NCI-H2107 treated with DMSO at 0.1 percent for 48 hours (cell line): ENCODE measurements around the gene ARG2.

Experiments used
- DNase-seq: peaks from one replicate; lab custom pipeline; 2025; ENCODE audit not compliant: unreplicated experiment; lab: John Stamatoyannopoulos, UW

Gene ARG2

DNA sequence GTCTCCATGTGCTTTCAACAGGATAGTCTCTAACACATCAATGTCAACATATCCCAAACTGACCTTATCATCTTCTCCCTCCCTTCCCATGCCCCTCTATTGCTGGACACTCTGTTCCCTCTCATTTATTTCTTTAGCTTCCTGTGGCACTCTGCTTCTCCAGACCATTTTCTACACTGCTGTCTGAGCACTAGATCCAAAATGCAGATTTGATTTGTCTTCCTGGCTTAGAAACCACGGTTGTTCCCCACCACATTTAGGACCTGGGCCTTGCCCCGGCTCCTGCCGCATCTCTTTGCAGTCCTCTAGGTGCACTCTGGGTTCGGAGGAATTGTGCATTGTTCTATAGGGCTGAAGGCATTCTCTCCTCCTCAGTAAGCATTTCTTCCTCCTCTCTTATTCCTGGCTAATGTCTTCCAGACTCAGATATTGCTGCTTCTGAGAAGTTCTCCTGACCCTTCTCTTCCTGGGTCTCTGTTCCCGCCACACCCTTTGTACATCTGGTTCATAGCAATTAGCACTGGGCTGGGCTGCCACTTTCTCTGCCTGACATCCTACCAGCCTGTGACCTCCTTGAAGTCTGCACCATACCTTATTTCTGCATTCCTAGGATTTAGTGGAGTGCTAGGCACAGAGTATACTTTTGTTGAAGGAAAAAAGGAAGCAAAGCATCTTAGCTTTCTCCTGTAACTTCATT lies 13.9 kb downstream of the ARG2 start:
- no peak for DNase-seq

- peak; percentile 94 for DNase-seq
Observed at GRCh38 chr14:67636361-67636919, 16.7 kb downstream of the ARG2 start.

DNA sequence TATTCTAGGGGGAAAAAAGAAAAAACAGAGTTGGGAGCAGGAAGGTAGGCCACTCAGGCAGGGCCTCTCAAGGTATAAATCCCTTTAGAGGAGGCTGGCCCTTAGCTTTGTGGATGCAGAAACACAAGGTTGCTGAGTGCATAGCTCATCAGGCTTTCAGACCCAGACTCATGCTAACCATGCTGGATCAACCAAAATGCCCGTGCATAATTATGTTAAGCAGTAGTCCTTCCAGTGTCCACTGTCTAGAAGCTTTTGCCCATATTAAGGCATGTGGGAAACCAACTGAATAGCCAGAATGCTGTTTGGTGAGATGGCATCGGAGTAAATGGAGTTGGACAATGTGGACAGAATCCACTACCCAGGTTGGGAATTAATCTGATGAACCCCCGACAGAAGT lies 18.9 kb downstream of the ARG2 start:
- no peak for DNase-seq

DNA sequence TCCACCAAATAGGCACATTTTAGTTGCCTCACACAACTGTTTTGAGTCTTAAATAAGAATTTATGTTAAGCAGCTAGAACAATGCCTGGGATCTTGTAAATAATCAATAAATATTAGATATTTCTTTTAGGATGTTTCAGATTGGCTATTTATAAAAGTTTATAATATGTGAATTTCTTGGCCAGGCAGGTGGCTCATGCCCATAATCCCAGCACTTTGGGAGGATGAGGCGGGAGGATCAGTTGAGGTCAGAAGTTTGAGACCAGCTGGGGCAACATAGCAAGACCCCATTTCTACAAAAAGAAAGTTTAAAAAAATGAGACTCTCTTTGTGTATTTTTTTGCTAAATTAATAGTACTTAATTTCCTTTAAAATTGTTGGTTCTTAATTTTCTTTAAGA lies 21.8 kb downstream of the ARG2 start:
- DNase-seq, result no peak

DNA sequence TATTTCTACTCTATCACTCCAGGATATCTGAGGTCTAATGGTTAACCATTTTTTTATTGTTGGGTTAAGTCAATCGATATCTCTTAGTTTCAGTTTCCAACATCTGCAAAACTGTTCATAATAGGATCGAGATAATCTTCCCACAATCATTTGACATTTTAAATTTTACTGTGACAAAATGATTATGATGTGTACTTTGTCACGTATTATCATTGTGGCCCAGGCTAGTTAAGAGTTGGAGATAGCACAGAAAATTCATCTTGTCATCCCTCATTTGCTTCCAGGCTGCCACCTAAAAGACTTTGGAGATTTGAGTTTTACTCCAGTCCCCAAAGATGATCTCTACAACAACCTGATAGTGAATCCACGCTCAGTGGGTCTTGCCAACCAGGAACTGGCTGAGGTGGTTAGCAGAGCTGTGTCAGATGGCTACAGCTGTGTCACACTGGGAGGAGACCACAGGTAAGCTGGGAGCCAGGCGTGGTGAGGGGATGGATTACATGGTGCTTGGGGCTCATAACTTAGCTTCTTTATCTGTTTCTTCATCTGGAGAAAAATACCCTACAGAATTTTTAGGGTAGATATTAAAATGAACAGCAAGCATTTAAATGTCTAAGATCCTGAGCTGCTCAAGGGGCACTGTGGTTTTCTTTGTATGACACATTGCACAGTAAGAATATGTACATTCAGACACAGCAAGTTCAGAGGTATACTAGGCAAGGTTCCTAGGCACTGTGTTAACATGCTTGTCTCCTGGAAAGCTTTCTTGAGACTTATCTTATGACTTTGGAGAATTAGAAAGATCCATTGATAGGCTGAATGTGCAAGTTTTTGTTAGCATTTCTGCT lies 22.4 kb downstream of the ARG2 start:
- DNase-seq, result no peak

DNA sequence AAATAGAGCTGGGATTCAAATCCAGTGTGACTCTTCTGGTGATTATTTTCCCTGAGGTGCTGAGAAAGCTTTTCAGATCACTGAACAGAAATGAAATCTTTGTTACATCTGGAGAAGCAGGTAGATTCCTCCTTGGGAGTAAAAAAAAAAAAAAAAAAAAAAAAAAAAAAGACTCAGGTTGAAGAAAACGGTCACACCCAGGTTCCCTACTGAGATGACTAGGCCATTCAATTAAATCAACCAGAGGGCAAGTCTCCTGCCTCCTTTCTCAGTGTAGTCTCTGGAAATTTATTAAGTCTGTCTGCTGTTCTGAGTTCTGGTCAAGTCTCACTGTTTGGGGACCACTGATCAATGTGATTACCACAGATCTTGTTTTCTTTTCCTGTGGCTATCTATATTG lies 24.0 kb downstream of the ARG2 start:
- DNase-seq, result no peak

DNA sequence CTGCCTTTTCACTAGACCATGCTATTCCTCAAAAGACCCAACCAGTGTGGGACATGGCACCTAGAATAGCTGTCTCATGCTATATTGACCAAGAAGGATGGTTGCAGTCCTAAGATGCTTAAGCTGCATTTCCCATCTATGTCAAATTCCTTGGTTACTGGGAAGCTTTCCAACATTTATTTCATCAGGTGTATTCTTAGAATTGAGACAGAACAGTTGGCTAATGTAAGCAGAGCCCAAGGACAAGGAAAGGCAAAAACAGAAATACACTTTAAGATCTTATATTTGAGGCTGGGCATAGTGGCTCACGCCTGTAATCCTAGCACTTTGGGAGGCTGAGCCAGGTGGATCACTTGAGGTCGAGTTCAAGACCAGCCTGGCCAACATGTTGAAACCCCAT lies 24.7 kb downstream of the ARG2 start:
- DNase-seq, result no peak

- DNase-seq, result no peak
Observed at GRCh38 chr14:67645414-67645813, 25.7 kb downstream of the ARG2 start.

DNA sequence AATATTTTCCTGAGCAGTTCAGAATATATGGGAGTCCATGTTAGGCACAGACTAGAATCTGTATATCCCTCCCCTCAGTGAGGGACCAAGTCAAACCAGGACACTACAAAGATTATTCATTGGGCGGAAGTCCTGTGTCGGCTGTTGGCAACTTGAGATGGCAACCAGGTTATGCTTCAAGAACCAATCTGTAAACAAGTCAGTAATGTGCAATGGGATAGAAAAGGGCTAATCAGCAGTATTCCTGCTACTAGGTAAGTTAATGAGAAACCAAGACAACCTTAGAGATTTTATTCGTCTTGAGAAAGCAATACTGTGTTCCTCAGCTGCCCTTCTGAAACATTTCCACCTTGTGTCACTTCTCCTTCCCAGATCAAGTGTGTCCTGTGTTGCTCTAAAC lies 26.4 kb downstream of the ARG2 start:
- DNase-seq, result no peak

DNA sequence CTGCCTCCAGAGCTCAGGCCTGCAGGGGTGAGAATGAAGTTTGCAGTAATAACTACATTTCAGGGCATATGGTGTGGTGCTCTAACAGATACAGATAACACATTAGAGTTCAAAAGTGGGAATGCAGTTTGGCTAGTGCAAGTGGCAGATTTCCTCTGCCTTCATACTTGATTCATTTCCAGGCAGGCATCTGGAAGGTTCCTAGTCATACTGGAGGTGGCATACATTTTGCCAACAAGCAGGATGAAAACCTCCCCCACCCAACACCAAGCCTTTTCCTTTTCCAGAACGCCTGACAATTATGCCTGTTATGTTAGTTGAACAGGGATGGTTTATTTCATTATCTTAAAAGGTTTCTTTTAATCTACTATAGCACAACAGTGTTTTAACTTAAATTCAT lies 30.4 kb downstream of the ARG2 start:
- no peak for DNase-seq

DNA sequence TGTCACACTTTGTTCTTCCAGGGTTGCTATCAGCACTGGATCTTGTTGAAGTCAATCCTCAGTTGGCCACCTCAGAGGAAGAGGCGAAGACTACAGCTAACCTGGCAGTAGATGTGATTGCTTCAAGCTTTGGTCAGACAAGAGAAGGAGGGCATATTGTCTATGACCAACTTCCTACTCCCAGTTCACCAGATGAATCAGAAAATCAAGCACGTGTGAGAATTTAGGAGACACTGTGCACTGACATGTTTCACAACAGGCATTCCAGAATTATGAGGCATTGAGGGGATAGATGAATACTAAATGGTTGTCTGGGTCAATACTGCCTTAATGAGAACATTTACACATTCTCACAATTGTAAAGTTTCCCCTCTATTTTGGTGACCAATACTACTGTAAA lies 31.0 kb downstream of the ARG2 start:
- no peak for DNase-seq

- no peak for DNase-seq
Observed at GRCh38 chr14:67652189-67652588, 32.5 kb downstream of the ARG2 start.

- DNase-seq, result no peak
Observed at GRCh38 chr14:67653651-67654280, 34.0 kb downstream of the ARG2 start.

- no peak for DNase-seq
Observed at GRCh38 chr14:67663633-67664032, 43.9 kb downstream of the ARG2 start.

DNA sequence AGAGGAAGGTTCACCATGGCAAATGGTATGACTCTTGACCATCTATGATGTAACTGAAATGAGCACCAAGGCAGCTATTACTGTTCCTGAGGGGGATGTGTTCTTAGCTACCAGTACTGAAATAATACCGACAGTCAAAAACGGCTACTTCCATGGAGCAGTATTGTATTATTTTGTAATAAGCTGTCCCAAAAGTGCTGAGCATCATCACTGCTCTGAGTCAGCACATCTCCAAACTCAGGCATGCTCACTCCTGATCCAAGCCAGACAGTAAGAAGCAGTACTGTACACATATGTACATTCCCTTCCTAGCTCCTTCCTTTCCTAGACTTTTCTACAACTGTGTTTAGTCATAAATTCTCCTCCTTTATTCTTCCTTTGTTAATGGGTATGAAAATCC lies 46.1 kb downstream of the ARG2 start:
- no peak for DNase-seq

DNA sequence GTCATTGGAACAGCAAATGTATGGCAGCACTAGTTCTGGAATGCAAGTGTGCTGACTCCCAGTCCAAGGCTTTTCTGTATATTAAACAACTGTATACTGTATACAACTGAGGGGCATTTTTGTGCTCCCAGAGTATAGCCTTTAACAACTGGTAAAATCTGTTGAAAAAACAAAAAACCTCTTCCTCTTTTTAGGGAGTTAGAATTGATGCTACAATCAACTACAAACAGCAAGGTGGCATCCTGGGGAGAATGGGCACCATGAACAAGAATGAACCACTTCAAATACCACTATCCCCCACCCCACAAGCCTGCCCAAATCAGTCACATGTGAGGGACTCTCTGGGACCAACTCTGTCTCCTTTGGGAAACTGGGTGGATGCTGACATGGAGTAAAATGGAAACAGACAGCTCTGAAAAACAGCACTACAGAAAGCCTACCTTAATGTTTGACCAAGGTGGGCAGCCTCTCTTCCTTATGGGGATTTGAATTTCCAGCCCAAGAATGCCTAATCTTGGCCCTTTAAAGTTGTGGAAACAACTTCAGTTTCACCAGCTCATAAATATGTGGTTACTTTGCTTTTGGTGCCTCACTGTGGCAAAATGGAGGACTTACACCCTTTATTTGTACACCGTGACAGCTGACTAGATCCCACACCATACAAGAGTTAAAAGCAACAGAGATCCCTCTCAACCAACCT lies 47.2 kb downstream of the ARG2 start:
- peak; percentile 65 for DNase-seq

DNA sequence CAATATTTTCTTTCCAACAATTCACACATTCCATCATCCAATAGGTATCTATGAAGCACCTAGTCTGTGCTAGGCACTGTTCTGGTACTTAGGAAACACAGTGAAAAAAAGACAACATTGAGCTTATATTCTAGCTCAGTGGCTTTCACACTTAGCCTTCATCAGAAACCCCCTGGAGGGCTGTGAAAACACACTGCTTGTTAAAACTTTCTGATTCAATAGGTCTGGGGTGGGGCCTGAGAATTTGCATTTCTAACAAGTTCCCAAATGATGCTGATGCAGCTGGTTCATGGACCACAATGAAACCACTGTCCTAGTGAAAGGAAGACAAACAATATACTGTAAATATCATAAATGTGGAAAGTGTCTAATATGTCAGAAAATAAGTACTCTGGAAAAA lies 48.8 kb downstream of the ARG2 start:
- no peak for DNase-seq

DNA sequence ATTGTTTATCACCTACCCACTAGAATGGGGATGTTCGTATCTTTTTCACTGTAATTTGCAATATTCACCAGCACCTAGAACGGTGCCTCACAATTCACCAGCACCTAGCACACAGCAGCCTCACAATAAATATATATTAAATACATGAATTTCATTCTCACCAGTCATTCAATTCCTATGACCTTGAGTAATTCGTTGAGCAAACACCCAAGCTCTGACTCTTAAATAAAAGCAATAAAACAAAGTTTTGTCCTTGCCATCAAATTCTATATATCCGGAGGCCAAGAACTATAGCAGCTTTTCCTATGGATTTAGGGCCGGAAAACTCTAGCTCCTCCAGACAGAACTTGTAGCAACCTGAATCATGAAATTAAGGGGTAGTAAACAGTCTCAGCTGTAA lies 53.7 kb downstream of the ARG2 start:
- DNase-seq, result no peak

GRCh38 chr14:67674139-67674479 lies 54.4 kb downstream of the ARG2 start:
- peak; percentile 52 for DNase-seq

GRCh38 chr14:67674480-67675218 lies 54.9 kb downstream of the ARG2 start, which contains the start of gene VTI1B:
TSS of gene VTI1B (minus strand) at chr14:67674632. CDS start at chr14:67674489, 143 bp downstream.
- peak; percentile 57 for DNase-seq

- DNase-seq, result no peak
Observed at GRCh38 chr14:67675219-67675582, 55.5 kb downstream of the ARG2 start.
